Measurements from ENCODE around the gene YOD1. TPM values are rescaled to one million over a fixed set of nuclear protein-coding genes. Genes with fewer than 3 reads are reported as not detected.

Gene YOD1
- total and polyA plus RNA-seq, 10 of the 15 experiments (the other 5 are each of a cell fraction or from before 2014, with no cell fraction given): 2.1 to 7.9 (median 5.0) TPM

GRCh38 chr1:207013321-207014085 lies 37.5 kb downstream of the YOD1 start (continued):
- TF ChIP-seq STAT3 (IDR thresholded peaks at IDR 0.05; ENCODE audit: low read depth, low read length) (no peak), ELK1 (IDR thresholded peaks at IDR 0.05; ENCODE audit: low read depth, low read length) (no peak), ATF7 (IDR thresholded peaks at IDR 0.05; ENCODE audit: low read depth) (no peak)

GRCh38 chr1:207010726-207011125 lies 40.3 kb downstream of the YOD1 start:
- H3K9ac ChIP-seq (ENCODE audit: control insufficient read depth, insufficient read depth, low read length): no peak overlapping the region
- no TSS peak for BruUV-seq (replicated peaks)
- no peak overlapping the region for H3K27ac ChIP-seq (ENCODE audit: control insufficient read depth, insufficient read depth)
- ChIA-PET CTCF (interaction anchor here (1.1 to 1.3 kb wide), 2 partner anchors 39 to 98 kb away, joined by 3 to 4 read pairs; no protein-coding TSS in a partner anchor), POLR2A (no interaction called here), SMC1A (ENCODE audit: uncharacterized antibody, unreplicated experiment) (no interaction called here), RAD21 (ENCODE audit: unreplicated experiment) (no interaction called here)
- H3K4me1 ChIP-seq (ENCODE audit: control insufficient read depth, insufficient read depth, low read length): no peaks in the 10 kb centered on the region
- H3K79me2 ChIP-seq (ENCODE audit: control insufficient read depth, insufficient read depth, low read length): no peaks in the 10 kb centered on the region
- no peaks in the 10 kb centered on the region for H3K36me3 ChIP-seq (ENCODE audit: control insufficient read depth in 2 of 2, insufficient read depth in 2 of 2, low read length in 1 of 2)
- intact Hi-C loops (cut with micrococcal nuclease; ENCODE audit: unreplicated experiment) (no loop called here), in situ Hi-C loops (cut with MboI) (no loop called here)
- no peaks in the 10 kb centered on the region for H4K20me1 ChIP-seq (ENCODE audit: control insufficient read depth, insufficient read depth)
- WGBS (ENCODE audit: insufficient coverage, insufficient replicate concordance, low lambda C conversion rate, missing lambda C conversion rate): 97% methylated on average over 2 of the region's 2 CpGs
- ATAC-seq (no peak), FAIRE-seq (no peak), DNase-seq (ENCODE audit: low read depth, low spot score) (no peak)
- no peak overlapping the region for H3K4me2 ChIP-seq (ENCODE audit: control insufficient read depth, insufficient read depth)
- H3K9me3 ChIP-seq (replicated peaks; ENCODE audit: control insufficient read depth, insufficient read depth, low read length): no peaks in the 10 kb centered on the region
- H3K4me3 ChIP-seq: no peak overlapping the region
- H3K27me3 ChIP-seq (replicated peaks in 1 of 2; ENCODE audit: control insufficient read depth in 2 of 2, insufficient read depth in 2 of 2, low read length in 1 of 2): peaks cover 2 to 3% of the 10 kb centered on the region in 2 experiments
- no peak overlapping the region for H2AFZ ChIP-seq (ENCODE audit: control insufficient read depth, low read depth, low read length)
- TF ChIP-seq E2F8 (IDR thresholded peaks at IDR 0.05; ENCODE audit: low read depth, partially characterized antibody): no peak
- no peak for TF ChIP-seq ZBED1 (IDR thresholded peaks at IDR 0.05; ENCODE audit: borderline replicate concordance)
